Measurements from ENCODE around the gene HRNR.

GRCh38 chr1:152189657-152190442 lies 34.1 kb downstream of the HRNR start:
- TF ChIP-seq, protein P1, sequence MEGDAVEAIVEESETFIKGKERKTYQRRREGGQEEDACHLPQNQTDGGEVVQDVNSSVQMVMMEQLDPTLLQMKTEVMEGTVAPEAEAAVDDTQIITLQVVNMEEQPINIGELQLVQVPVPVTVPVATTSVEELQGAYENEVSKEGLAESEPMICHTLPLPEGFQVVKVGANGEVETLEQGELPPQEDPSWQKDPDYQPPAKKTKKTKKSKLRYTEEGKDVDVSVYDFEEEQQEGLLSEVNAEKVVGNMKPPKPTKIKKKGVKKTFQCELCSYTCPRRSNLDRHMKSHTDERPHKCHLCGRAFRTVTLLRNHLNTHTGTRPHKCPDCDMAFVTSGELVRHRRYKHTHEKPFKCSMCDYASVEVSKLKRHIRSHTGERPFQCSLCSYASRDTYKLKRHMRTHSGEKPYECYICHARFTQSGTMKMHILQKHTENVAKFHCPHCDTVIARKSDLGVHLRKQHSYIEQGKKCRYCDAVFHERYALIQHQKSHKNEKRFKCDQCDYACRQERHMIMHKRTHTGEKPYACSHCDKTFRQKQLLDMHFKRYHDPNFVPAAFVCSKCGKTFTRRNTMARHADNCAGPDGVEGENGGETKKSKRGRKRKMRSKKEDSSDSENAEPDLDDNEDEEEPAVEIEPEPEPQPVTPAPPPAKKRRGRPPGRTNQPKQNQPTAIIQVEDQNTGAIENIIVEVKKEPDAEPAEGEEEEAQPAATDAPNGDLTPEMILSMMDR (IDR thresholded peaks at IDR 0.05): peak in 2 of 3 donors; percentile 20 to 32
- TF ChIP-seq EP300 (IDR thresholded peaks at IDR 0.05): no peak

All from ovary (tissue), 3 donors.